ENCODE measurements around the gene PKLR. TPM values are rescaled to one million over a fixed set of nuclear protein-coding genes. Genes with fewer than 3 reads are reported as not detected.

Gene PKLR
- polyA plus RNA-seq, 1 of the 3 experiments (the other 2 are of a cell fraction) = not detected

DNA sequence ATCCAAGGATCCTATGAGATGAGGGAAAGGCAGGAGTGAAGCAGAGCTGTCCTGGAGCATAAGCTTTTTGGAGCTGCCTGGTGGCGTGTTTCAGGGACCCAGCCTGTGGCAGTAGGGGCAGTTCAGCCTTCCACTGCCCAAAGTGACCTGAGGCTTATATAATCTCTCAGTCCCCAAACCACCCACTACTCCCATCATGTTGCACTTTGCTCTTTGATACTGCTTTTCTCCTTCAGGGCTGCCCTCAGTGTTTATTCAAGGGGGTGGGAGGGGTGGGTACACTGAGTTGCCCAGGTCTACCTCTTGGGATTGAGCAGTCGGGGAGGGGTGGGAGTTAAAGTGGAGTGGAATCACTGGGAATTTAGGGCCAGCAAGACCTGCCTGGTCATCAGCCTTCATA is 14.7 kb downstream of the PKLR start:
- Histone ChIP-seq H3K4me2 (no peak overlapping the region), H3K9me2 (no peaks in the 10 kb centered on the region), H3K4me1 (ENCODE audit: control insufficient read depth in 1 of 2, insufficient read depth in 2 of 2, low read depth in 1 of 2, low read length in 1 of 2) (no peaks in the 10 kb centered on the region), H4K20me1 (ENCODE audit: insufficient read depth) (no peaks in the 10 kb centered on the region), H3K79me2 (ENCODE audit: insufficient read depth) (no peaks in the 10 kb centered on the region), H3K4me3 (ENCODE audit: low read depth in 2 of 2, low read length in 1 of 2) (no peak overlapping the region), H3K27ac (ENCODE audit: low read depth in 2 of 2, low read length in 1 of 2) (no peak overlapping the region), H3K9me3 (no peaks in the 10 kb centered on the region), H3F3A (replicated peaks; ENCODE audit: insufficient read depth) (no peaks in the 10 kb centered on the region), H3K36me3 (replicated peaks in 1 of 2; ENCODE audit: control insufficient read depth in 1 of 2, insufficient read depth in 2 of 2, low read length in 1 of 2) (no peaks in the 10 kb centered on the region), H2AFZ (ENCODE audit: low read depth) (no peak overlapping the region), H3K27me3 (ENCODE audit: insufficient read depth) (no peaks in the 10 kb centered on the region), H3K9ac (no peak overlapping the region)
- ChIA-PET POLR2A (no interaction called here), CTCF (no interaction called here)
- WGBS (ENCODE audit: low lambda C conversion rate) = 88% methylated on average over 2 of the region's 2 CpGs
- no peak for DNase-seq
- TF ChIP-seq TAF1 (IDR thresholded peaks at IDR 0.05; ENCODE audit: borderline replicate concordance, low read depth, low read length) (no peak), MEF2A (IDR thresholded peaks at IDR 0.05; ENCODE audit: borderline replicate concordance, low read depth) (no peak), CHD2 (IDR thresholded peaks at IDR 0.05; ENCODE audit: low read length, partially characterized antibody) (no peak), FOXJ3 (CRISPR knock-in tag; IDR thresholded peaks at IDR 0.05) (no peak), NRF1 (IDR thresholded peaks at IDR 0.05; ENCODE audit: low read depth, low read length) (no peak), GABPA (IDR thresholded peaks at IDR 0.05; ENCODE audit: low read depth) (no peak), MAX (IDR thresholded peaks at IDR 0.05; ENCODE audit: low read depth) (no peak), NFIC (IDR thresholded peaks at IDR 0.05; ENCODE audit: borderline replicate concordance) (no peak)

DNA sequence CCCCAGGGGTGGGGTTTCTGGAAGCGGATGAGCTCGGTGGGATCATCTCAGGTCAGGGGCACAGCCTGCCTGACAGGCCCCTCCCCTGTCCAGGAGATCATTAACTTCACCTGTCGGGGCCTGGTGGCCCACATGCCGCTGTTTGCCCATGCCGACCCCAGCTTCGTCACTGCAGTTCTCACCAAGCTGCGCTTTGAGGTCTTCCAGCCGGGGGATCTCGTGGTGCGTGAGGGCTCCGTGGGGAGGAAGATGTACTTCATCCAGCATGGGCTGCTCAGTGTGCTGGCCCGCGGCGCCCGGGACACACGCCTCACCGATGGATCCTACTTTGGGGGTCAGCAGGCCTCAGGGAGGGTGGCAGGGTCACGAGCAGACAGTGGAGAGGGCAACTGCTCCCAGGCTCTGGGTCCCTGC is 15.6 kb downstream of the PKLR start:
- Histone ChIP-seq H3K36me3 (replicated peaks in 1 of 2; ENCODE audit: control insufficient read depth in 1 of 2, insufficient read depth in 2 of 2, low read length in 1 of 2) (no peaks in the 10 kb centered on the region), H3F3A (replicated peaks; ENCODE audit: insufficient read depth) (no peaks in the 10 kb centered on the region)

GRCh38 chr1:155285063-155285462 is 16.2 kb downstream of the PKLR start:
- H3K79me2 ChIP-seq (ENCODE audit: insufficient read depth) = no peaks in the 10 kb centered on the region
- CTCF ChIA-PET = interaction anchor here (0.9 to 1.0 kb wide), 2 partner anchors 9 to 219 kb away, joined by 3 to 4 read pairs; no protein-coding TSS in a partner anchor
- H4K20me1 ChIP-seq (ENCODE audit: insufficient read depth) = no peaks in the 10 kb centered on the region
- H3K9ac ChIP-seq = no peak overlapping the region
- H3K9me2 ChIP-seq = no peaks in the 10 kb centered on the region
- POLR2A ChIA-PET = no interaction called here
- no peaks in the 10 kb centered on the region for H3K4me1 ChIP-seq (ENCODE audit: control insufficient read depth in 1 of 2, insufficient read depth in 2 of 2, low read depth in 1 of 2, low read length in 1 of 2)
- H2AFZ ChIP-seq (ENCODE audit: low read depth) = no peak overlapping the region
- TF ChIP-seq ELF1 (IDR thresholded peaks at IDR 0.05) = no peak
- TF ChIP-seq POLR2AphosphoS5 (IDR thresholded peaks at IDR 0.05; ENCODE audit: low read depth, low read length) = no peak
- TF ChIP-seq RCOR1 (IDR thresholded peaks at IDR 0.05; ENCODE audit: low read length) = no peak
- TF ChIP-seq FOXJ3 (CRISPR knock-in tag; IDR thresholded peaks at IDR 0.05) = no peak
- no peak for TF ChIP-seq RXRA (IDR thresholded peaks at IDR 0.05; ENCODE audit: borderline replicate concordance, low read depth)
- TF ChIP-seq, protein P1, sequence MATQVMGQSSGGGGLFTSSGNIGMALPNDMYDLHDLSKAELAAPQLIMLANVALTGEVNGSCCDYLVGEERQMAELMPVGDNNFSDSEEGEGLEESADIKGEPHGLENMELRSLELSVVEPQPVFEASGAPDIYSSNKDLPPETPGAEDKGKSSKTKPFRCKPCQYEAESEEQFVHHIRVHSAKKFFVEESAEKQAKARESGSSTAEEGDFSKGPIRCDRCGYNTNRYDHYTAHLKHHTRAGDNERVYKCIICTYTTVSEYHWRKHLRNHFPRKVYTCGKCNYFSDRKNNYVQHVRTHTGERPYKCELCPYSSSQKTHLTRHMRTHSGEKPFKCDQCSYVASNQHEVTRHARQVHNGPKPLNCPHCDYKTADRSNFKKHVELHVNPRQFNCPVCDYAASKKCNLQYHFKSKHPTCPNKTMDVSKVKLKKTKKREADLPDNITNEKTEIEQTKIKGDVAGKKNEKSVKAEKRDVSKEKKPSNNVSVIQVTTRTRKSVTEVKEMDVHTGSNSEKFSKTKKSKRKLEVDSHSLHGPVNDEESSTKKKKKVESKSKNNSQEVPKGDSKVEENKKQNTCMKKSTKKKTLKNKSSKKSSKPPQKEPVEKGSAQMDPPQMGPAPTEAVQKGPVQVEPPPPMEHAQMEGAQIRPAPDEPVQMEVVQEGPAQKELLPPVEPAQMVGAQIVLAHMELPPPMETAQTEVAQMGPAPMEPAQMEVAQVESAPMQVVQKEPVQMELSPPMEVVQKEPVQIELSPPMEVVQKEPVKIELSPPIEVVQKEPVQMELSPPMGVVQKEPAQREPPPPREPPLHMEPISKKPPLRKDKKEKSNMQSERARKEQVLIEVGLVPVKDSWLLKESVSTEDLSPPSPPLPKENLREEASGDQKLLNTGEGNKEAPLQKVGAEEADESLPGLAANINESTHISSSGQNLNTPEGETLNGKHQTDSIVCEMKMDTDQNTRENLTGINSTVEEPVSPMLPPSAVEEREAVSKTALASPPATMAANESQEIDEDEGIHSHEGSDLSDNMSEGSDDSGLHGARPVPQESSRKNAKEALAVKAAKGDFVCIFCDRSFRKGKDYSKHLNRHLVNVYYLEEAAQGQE (IDR thresholded peaks at IDR 0.05; ENCODE audit: low read depth, low read length) = no peak
- TF ChIP-seq RFX5 (IDR thresholded peaks at IDR 0.05; ENCODE audit: low read length) = no peak
- no peak for TF ChIP-seq MXI1 (IDR thresholded peaks at IDR 0.05; ENCODE audit: low read depth, low read length)
- TF ChIP-seq NFIC (IDR thresholded peaks at IDR 0.05; ENCODE audit: borderline replicate concordance) = no peak
- no peaks in the 10 kb centered on the region for H3K36me3 ChIP-seq (replicated peaks in 1 of 2; ENCODE audit: control insufficient read depth in 1 of 2, insufficient read depth in 2 of 2, low read length in 1 of 2)
- no peak overlapping the region for H3K27ac ChIP-seq (ENCODE audit: low read depth in 2 of 2, low read length in 1 of 2)
- no peaks in the 10 kb centered on the region for H3F3A ChIP-seq (replicated peaks; ENCODE audit: insufficient read depth)
- DNase-seq = no peak
- WGBS (ENCODE audit: low lambda C conversion rate) = 95% methylated on average over 14 of the region's 14 CpGs
- H3K4me2 ChIP-seq = no peak overlapping the region
- H3K4me3 ChIP-seq (ENCODE audit: low read depth in 2 of 2, low read length in 1 of 2) = no peak overlapping the region
- H3K27me3 ChIP-seq (ENCODE audit: insufficient read depth) = no peaks in the 10 kb centered on the region
- H3K9me3 ChIP-seq = no peaks in the 10 kb centered on the region

More for the DNA sequence above, 15.6 kb downstream of the PKLR start:
- Histone ChIP-seq H3K79me2 (ENCODE audit: insufficient read depth) (no peaks in the 10 kb centered on the region), H3K4me1 (ENCODE audit: control insufficient read depth in 1 of 2, insufficient read depth in 2 of 2, low read depth in 1 of 2, low read length in 1 of 2) (no peaks in the 10 kb centered on the region), H3K27me3 (ENCODE audit: insufficient read depth) (no peaks in the 10 kb centered on the region), H3K27ac (ENCODE audit: low read depth in 2 of 2, low read length in 1 of 2) (no peak overlapping the region), H3K9me2 (no peaks in the 10 kb centered on the region), H4K20me1 (ENCODE audit: insufficient read depth) (no peaks in the 10 kb centered on the region), H3K4me3 (ENCODE audit: low read depth in 2 of 2, low read length in 1 of 2) (no peak overlapping the region), H3K9ac (no peak overlapping the region), H3K9me3 (no peaks in the 10 kb centered on the region), H2AFZ (ENCODE audit: low read depth) (no peak overlapping the region), H3K4me2 (no peak overlapping the region)
- 91% methylated on average over 7 of the region's 18 CpGs for WGBS (ENCODE audit: low lambda C conversion rate)
- DNase-seq = no peak
- CTCF ChIA-PET = interaction anchor here (0.9 to 1.0 kb wide), 2 partner anchors 10 to 219 kb away, joined by 3 to 4 read pairs; no protein-coding TSS in a partner anchor
- no peak for TF ChIP-seq RAD21 (IDR thresholded peaks at IDR 0.05; ENCODE audit: low read length)
- POLR2A ChIA-PET = no interaction called here
